GM19328 (cell line): ENCODE results near the gene PIK3AP1.
"Not testable (repeated sequence)": the region's sequence is repeated elsewhere in the genome, so short reads cannot be mapped to it uniquely, and the experiment has no call there.

ENCODE experiments used
- ATAC-seq: cut with Tn5 transposase; IDR thresholded peaks from one replicate; pipeline ENCODE4 v1.9.1; 2021; ENCODE audit warnings: mild to moderate bottlenecking, moderate library complexity; ENCODE audit not compliant: unreplicated experiment

Gene PIK3AP1

DNA sequence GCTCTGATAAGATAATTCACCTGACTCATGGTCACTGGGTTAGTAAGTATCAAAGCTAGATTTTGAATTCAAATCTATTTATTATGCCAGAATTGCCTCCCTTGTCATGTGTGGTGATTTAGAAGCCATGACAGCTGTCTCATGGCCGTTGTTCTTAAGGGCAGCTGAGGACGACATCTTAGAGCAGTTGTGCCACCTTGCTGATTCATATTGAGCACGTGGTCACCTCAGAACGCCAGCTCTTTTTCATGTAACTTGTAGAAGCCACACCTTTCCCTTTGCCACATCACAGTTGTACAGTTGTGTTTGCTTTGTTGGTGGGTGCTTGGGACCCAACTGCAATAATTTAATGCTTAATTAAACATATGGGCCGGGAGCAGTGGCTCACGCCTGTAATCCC lies 4.3 kb upstream of the PIK3AP1 start:
- ATAC-seq, result no peak

- ATAC-seq, result no peak
Observed at GRCh38 chr10:96721207-96721572, 876 bp upstream of the PIK3AP1 start.

DNA sequence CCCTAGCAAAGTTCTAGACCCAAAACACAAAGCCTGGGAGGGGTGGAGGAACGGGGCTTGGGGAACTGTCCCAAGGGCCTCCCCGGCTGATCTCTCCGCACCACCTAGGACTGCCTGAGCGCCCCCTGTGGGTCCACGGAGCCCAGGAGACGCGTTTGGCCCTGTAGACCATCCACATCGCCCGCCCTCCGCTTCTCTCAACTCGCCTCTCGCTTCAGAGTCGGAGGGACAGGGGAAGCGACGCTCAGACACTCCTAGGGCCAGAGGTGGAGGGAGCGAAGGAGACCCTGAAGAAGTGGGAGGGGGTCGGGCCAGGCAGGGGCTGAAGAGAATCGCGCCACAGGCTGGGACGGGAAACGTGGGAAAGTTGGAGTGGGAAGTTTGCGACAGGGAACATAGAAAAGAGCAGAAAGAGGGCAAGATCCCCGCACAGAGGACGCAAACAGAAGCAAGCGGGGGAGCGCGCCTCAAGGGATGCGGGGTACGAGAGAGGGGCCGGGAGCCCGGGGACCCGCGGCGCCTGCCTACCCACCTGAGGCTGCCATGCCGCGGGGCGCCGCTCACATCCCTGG lies 378 bp downstream of the PIK3AP1 start:
- ATAC-seq, result peak; percentile 47

- ATAC-seq, result no peak
Observed at GRCh38 chr10:96719200-96719599, 1.1 kb downstream of the PIK3AP1 start.

DNA sequence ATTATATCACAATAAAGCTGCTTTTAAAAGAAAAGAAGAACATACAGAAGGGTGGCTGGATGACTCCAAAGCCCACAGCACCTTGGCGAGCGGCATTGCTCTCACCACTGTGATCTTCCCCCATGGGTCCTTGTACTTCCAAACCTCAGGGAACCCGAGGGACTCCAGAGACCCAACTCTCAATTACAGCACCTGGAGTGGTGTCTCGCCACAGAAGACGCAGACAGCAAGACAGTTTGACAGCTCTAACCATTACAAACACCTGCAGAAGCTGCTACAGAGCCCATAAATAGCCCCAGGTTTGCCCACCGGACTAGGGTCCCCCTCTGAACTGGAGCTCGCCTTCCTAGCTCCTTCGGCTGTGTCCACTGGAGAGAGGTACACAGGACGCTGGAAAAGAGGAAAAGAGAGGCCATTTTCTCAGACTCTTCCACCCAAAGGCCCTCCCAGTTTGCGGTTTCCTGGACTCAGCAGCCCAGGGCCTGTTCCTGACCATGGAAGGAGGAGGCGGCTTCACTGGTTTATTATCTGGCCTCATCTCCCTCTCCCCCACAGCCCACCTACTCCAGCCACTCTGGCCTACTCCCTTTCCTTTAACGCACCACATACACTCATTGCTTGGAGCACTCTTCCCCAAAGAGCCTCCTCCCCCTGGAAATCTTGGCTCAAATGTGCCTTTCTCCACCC lies 1.9 kb downstream of the PIK3AP1 start:
- no peak for ATAC-seq

DNA sequence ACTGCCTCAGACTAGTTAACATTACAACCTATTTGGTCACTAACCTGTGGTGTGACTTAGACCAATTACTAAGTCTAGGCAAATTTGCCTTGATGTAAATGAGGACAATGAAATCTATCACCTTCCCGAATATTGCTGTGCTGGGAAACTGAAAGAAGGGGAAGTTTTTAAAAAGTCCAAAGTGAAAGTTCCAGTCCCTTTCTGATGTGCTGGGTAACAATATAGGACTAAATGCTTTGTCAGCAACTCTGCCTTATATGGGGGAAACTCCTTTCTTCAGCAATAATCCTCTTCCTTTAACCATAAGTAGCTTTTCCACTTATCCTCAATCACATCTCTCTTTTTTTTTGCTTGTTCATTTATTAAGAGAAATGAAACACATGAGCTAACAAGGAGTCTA lies 3.9 kb downstream of the PIK3AP1 start:
- no peak for ATAC-seq

DNA sequence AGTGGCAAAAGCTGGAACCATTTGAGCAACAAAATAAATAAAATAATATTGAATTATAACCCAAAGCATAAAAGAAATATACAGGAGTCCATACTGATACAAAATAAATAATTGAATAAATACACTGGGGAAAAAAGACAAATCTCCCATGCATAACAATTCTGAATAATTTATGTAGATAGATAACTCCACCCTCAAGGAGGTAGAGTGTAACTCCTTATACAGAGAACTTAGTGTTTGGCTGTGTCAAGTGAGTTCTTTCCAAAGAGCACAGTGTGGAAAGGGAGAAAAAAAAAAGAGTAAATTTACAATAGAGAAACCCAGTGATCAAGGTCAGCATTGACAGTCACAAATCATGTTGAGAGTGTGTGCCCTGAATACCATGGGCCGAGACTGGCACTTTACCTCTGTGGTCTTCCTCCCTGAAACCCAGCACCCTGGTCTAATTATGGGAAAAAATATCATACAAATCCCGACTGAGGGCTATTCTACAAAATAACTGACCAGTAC lies 5.5 kb downstream of the PIK3AP1 start:
- ATAC-seq, result no peak

- no peak for ATAC-seq
Observed at GRCh38 chr10:96714031-96714590, 6.2 kb downstream of the PIK3AP1 start.

- ATAC-seq, result no peak
Observed at GRCh38 chr10:96712662-96713271, 7.5 kb downstream of the PIK3AP1 start.

GRCh38 chr10:96711048-96711728 lies 9.1 kb downstream of the PIK3AP1 start:
- ATAC-seq, result no peak

DNA sequence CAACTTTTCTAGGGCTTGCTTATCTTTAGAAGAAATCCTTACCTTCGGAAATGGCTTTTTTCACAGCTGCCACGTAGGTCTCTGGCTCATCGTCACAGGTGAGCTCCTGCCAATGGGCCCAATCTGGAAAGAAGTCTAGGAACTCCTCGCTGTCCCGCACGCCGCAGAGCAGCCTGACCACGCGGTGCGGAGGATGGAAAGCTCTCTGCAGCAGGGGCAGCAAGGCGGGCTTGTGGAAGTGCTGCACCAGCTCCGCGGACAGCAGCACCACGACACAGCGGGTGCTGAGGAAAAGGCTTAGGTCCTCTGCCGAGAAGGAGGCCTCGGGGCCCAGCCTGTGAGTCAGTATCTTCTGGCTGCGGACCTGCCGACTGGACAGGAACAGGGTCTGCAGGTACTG lies 10.8 kb downstream of the PIK3AP1 start:
- no peak for ATAC-seq

DNA sequence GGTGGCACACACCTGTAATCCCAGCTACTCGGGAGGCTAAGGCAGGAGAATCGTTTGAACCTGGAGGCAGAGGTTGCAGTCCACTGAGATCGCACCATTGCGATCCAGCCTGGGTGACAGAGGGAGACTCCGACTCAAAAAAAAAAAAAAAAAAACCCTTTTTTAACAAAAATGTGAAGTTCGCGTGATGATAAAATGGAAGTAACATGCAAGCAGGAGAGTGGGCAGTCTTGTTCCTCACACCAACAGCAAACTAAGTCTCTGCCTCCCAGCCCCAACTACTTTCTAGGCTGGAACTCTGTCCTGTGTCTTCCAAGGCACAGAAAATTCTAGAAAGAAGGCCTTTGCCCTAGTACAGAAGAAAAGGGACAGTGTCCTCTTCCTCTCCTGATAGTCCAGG lies 11.3 kb downstream of the PIK3AP1 start:
- no peak for ATAC-seq

GRCh38 chr10:96708456-96708855 lies 11.9 kb downstream of the PIK3AP1 start:
- no peak for ATAC-seq

- no peak for ATAC-seq
Observed at GRCh38 chr10:96706331-96706853, 13.9 kb downstream of the PIK3AP1 start.

DNA sequence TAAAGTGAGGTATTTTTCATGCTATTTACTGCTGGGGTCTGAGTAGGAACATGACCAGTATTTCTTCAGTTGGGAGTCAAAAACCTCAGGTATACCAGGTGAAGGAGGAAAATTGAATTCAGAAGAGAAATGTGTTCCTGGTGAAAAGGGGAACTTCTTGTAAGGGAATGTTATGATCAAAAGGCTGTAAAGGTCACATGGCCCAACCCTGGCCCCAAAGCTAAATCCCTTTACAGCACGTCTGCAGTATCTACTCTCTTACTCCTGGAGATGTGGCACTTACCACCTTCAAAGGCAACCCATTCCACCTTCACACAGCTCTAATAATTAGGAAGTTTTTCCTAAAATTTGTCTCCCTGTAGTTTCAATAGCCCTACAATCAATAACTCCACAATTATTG lies 15.2 kb downstream of the PIK3AP1 start:
- no peak for ATAC-seq

DNA sequence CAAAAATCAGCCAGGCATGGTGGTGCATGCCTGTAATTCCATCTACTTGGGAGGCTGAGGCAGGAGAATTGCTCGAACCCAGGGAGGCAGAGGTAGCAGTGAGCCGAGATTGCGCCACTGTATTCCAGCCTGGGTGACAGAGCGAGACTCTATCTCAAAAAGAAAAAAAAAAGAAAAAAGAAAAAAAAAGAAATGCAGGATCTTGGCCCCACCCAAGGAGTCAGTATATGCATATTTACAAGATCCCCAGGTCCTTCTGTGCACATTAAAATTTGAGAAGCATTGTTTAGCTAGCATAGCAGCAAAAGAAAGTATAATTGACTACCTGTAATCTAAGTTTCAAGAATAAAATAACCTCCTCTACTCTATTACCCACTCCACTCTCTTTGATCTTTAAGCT lies 15.8 kb downstream of the PIK3AP1 start:
- ATAC-seq, result no peak

- ATAC-seq, result no peak
Observed at GRCh38 chr10:96703358-96703757, 17.0 kb downstream of the PIK3AP1 start.

- no peak for ATAC-seq
Observed at GRCh38 chr10:96701265-96701664, 19.0 kb downstream of the PIK3AP1 start.

DNA sequence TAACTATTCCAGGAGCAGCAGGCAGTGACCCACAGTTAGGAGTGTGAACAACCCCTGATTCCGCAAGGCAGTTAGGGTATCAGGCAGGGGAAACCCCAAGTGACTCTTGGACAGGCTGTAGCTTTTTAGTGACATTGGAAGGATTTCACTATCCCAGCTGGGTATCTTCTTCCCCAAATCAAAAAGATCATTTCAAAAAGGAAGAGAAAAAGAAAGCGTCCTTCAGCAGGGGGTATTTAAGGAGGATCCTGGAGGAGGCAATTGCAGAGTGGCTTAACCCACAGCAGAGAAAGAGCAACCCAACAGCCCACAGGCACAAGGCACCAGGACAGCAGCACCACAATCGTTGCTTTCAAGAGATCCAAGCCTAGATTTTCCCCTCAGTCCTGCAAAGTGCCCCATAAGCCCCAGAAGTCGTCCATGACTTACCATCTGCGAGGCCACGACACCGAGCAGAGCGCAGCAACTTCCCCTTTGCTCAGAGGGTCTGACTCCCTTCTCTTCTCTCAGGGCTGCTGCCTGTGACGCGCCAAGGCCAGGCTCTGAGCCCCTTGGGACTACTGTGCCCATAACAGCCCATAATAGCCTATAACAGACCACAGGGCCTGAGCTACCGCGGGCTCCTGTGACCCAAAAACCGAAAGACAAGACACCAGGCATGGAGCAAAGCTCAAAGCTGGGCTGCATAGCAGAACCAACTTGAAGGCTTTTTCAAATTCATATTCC lies 19.8 kb downstream of the PIK3AP1 start:
- peak; percentile 73 for ATAC-seq

DNA sequence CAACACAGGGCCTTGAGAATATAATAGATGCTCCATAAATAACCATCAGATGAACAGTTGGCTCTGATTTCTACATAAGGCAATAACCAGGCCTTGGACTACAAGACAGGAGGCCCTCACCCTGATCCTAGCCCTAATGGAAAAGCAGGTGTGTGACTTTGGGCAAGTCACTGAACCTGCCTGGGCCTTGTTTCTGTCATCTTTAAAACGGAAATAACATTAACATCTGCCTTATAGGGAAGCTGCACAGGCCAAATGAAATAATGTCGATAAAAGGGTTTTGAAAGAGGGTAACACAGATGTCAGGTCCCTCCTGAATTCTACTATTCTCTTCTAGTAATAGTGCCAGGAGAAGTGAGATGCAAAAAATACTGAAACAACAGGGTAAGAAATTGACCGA lies 20.7 kb downstream of the PIK3AP1 start:
- no peak for ATAC-seq

DNA sequence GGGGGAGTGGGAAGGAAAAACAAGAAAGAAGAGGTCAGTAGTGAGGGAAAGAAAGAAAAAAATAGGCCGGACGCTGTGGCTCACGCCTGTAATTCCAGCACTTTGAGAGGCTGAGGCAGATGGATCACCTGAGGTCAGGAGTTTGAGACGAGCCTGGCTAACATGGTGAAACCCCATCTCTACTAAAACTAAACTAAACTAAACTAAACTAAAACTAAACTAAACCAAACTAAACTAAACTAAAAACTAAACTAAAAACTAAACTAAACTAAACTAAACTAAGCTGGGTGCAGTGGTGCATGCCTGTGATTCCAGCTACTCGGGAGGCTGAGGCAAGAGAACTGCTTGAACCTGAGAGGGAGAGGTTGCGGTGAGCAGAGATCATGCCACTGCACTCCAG lies 22.0 kb downstream of the PIK3AP1 start:
- ATAC-seq, result not testable (repeated sequence)
